GM10266 (cell line): Measurements from ENCODE around the gene SEMA4B.

Experiments
- DNase-seq: peaks from one replicate; pipeline ENCODE4 v3.0.0; 2012; ENCODE audit errors: extremely low spot score
- TF ChIP-seq, protein P1 (sequence below): IDR thresholded peaks from 2 replicates; pipeline ENCODE4 v1.5.1; 2012; ENCODE audit warnings: mild to moderate bottlenecking, low read depth; ENCODE audit not compliant: control insufficient read depth, insufficient read depth; ENCODE audit errors: missing control alignments

The SEMA4B gene

DNA sequence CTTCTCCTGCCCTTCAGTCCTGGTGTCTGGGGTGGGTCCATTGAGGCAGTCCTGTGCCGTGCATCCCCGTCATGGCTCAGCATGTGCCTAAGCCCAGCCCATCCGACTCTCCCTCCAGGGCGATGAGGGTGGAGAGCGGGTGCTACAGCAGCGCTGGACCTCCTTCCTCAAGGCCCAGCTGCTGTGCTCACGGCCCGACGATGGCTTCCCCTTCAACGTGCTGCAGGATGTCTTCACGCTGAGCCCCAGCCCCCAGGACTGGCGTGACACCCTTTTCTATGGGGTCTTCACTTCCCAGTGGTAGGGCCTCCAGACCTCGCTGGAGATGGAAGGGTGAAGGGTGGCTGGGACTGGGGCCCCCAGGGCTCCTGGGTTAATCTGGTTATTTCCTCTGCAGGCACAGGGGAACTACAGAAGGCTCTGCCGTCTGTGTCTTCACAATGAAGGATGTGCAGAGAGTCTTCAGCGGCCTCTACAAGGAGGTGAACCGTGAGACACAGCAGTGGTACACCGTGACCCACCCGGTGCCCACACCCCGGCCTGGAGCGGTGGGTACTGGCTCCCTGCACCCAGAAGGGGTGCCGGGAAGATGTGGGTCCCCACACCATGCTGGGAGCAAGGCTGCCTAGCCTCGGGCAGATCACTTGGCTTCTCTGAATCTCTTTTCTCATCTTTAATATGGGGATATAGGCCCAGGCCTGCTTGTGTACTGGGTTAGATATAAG is 22.5 kb downstream of the SEMA4B start:
- no peak for DNase-seq

DNA sequence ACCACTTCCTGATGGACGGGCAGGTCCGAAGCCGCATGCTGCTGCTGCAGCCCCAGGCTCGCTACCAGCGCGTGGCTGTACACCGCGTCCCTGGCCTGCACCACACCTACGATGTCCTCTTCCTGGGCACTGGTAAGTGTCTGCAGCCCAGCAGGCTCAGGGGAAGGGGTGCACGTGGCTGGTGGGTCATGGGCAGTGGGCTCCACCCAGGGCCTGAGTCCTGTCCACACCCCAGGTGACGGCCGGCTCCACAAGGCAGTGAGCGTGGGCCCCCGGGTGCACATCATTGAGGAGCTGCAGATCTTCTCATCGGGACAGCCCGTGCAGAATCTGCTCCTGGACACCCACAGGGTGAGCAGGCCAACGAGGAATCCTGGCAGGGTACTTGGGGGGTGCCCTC is 23.9 kb downstream of the SEMA4B start:
- no peak for DNase-seq
- TF ChIP-seq, protein P1, sequence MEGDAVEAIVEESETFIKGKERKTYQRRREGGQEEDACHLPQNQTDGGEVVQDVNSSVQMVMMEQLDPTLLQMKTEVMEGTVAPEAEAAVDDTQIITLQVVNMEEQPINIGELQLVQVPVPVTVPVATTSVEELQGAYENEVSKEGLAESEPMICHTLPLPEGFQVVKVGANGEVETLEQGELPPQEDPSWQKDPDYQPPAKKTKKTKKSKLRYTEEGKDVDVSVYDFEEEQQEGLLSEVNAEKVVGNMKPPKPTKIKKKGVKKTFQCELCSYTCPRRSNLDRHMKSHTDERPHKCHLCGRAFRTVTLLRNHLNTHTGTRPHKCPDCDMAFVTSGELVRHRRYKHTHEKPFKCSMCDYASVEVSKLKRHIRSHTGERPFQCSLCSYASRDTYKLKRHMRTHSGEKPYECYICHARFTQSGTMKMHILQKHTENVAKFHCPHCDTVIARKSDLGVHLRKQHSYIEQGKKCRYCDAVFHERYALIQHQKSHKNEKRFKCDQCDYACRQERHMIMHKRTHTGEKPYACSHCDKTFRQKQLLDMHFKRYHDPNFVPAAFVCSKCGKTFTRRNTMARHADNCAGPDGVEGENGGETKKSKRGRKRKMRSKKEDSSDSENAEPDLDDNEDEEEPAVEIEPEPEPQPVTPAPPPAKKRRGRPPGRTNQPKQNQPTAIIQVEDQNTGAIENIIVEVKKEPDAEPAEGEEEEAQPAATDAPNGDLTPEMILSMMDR: no peak

More for the DNA sequence above, 22.5 kb downstream of the SEMA4B start:
- TF ChIP-seq, protein P1: no peak

DNA sequence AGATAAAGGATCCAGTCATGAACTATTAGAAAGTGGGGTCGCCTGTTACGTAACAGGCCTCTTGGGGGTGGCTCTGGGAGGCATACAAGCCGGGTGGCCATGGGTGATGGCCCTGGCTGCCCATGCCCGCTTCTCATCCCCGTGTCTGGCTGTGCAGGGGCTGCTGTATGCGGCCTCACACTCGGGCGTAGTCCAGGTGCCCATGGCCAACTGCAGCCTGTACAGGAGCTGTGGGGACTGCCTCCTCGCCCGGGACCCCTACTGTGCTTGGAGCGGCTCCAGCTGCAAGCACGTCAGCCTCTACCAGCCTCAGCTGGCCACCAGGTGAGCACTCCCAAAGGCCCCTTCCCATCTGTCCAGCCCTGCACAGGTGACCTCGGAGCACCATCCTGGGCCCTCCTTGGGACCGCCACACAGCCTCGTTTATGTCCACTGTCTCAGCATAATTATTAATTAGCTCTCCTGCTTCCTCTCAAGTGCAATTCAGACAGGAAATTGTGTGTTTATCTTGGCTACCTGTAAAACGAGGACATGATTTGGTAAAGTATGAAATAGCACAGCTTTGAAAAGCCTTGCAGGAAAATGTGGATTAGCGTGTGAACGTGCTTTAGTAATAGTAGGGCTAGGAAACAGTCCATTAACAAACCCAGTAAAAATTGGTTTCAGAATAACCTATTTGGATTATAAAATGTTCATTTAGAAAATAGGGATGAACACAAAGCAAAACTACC is 24.5 kb downstream of the SEMA4B start:
- DNase-seq: no peak
- TF ChIP-seq, protein P1: no peak

DNA sequence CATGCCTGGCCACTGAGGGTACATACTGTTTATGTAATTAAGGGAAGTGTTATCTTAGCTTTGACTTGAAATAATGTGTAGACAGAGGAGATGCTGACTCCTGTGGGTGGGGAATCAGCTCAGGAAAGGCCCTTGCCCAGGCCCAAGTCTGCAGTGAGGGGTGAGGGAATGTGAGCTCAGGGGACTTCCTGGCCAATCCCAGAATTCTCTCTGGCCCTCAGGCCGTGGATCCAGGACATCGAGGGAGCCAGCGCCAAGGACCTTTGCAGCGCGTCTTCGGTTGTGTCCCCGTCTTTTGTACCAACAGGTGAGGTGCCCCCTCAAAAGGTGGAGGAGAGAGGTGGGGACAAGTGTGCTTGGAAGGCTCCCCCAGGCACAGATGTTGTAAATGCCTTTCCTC is 26.2 kb downstream of the SEMA4B start:
- no peak for DNase-seq
- TF ChIP-seq, protein P1: no peak

DNA sequence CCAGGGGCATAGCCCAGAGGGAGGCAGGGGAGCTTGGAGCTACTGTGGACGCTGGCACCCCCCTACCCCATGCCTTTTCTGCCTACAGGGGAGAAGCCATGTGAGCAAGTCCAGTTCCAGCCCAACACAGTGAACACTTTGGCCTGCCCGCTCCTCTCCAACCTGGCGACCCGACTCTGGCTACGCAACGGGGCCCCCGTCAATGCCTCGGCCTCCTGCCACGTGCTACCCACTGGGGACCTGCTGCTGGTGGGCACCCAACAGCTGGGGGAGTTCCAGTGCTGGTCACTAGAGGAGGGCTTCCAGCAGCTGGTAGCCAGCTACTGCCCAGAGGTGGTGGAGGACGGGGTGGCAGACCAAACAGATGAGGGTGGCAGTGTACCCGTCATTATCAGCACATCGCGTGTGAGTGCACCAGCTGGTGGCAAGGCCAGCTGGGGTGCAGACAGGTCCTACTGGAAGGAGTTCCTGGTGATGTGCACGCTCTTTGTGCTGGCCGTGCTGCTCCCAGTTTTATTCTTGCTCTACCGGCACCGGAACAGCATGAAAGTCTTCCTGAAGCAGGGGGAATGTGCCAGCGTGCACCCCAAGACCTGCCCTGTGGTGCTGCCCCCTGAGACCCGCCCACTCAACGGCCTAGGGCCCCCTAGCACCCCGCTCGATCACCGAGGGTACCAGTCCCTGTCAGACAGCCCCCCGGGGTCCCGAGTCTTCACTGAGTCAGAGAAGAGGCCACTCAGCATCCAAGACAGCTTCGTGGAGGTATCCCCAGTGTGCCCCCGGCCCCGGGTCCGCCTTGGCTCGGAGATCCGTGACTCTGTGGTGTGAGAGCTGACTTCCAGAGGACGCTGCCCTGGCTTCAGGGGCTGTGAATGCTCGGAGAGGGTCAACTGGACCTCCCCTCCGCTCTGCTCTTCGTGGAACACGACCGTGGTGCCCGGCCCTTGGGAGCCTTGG is 27.0 kb downstream of the SEMA4B start:
- DNase-seq: no peak
- TF ChIP-seq, protein P1: no peak

DNA sequence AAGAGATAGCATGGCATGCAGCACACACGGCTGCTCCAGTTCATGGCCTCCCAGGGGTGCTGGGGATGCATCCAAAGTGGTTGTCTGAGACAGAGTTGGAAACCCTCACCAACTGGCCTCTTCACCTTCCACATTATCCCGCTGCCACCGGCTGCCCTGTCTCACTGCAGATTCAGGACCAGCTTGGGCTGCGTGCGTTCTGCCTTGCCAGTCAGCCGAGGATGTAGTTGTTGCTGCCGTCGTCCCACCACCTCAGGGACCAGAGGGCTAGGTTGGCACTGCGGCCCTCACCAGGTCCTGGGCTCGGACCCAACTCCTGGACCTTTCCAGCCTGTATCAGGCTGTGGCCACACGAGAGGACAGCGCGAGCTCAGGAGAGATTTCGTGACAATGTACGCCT is 27.8 kb downstream of the SEMA4B start:
- TF ChIP-seq, protein P1: no peak

More for the DNA sequence above, 27.8 kb downstream of the SEMA4B start:
- no peak for DNase-seq
